Neutrophil (primary cell): ENCODE results near the gene ZNF467.

Experiments
- H3K27ac ChIP-seq: fragments of 200-600 bp; sonication (generic); 2 replicates; pipeline ENCODE4 v1.5.1; 2016; ENCODE audit warnings: mild to moderate bottlenecking, moderate library complexity
- H3K27me3 ChIP-seq: fragments of 200-600 bp; sonication (generic); 2 replicates; pipeline ENCODE4 v1.6.0; 2016; ENCODE audit warnings: mild to moderate bottlenecking
- H3K36me3 ChIP-seq: fragments of 200-600 bp; sonication (generic); 2 replicates; pipeline ENCODE4 v1.5.1; 2017
- H3K4me1 ChIP-seq, 2 experiments: fragments of 200-600 bp in 1 of 2; sonication (generic) in 1 of 2; 1 replicate in 1 of 2; 2 replicates in 1 of 2; pipeline versions ENCODE4 v1.5.1 to v1.6.1; 2013 to 2016; ENCODE audit warnings: low read depth in 1 of 2, low read length in 1 of 2, mild to moderate bottlenecking in 1 of 2, moderate library complexity in 1 of 2; ENCODE audit not compliant: control insufficient read depth in 1 of 2, insufficient read depth in 1 of 2
- H3K4me3 ChIP-seq, 2 experiments: fragments of 200-600 bp in 1 of 2; sonication (generic) in 1 of 2; 1 replicate in 1 of 2; 2 replicates in 1 of 2; pipeline ENCODE4 v1.5.1; 2013 to 2016; ENCODE audit warnings: low read depth in 1 of 2, low read length in 1 of 2, mild to moderate bottlenecking in 1 of 2, moderate library complexity in 1 of 2
- H3K9me3 ChIP-seq: fragments of 200-600 bp; sonication (generic); 2 replicates; pipeline ENCODE4 v1.5.1; 2016
- TF ChIP-seq, protein P1 (sequence below): fragments of 200-600 bp; sonication (generic); IDR thresholded peaks from 2 replicates; pipeline ENCODE4 v1.5.1; 2016; ENCODE audit warnings: antibody characterized with exemption

The ZNF467 gene

DNA sequence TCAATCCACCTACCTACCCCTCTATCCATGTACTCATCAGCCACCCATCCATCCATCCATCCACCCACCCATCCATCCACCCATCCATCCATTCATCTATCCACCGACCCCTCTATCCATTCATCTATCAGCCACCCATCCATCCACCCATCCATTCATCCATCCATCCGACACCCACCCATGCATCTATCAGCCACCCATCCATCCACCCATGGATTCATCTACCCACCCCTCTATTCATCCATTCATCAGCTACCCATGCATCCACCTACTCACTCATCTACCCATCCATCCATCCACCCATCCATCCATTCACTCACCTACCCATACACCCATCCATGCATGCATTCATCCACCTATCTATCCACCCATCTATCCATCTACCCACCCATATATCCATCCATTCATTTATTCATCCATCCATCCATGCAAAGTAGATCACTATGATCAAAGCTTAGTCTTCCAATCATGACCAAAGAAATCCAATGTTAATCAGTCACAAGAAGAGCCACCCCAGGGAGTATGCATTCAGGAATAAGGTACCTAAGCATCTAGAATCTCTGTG is 27.7 kb upstream of the ZNF467 start:
- no peaks in the 10 kb centered on the region for H3K36me3 ChIP-seq
- H3K27me3 ChIP-seq = no peaks in the 10 kb centered on the region
- no peak overlapping the region for H3K27ac ChIP-seq
- no peaks in the 10 kb centered on the region for H3K4me1 ChIP-seq
- TF ChIP-seq, protein P1, sequence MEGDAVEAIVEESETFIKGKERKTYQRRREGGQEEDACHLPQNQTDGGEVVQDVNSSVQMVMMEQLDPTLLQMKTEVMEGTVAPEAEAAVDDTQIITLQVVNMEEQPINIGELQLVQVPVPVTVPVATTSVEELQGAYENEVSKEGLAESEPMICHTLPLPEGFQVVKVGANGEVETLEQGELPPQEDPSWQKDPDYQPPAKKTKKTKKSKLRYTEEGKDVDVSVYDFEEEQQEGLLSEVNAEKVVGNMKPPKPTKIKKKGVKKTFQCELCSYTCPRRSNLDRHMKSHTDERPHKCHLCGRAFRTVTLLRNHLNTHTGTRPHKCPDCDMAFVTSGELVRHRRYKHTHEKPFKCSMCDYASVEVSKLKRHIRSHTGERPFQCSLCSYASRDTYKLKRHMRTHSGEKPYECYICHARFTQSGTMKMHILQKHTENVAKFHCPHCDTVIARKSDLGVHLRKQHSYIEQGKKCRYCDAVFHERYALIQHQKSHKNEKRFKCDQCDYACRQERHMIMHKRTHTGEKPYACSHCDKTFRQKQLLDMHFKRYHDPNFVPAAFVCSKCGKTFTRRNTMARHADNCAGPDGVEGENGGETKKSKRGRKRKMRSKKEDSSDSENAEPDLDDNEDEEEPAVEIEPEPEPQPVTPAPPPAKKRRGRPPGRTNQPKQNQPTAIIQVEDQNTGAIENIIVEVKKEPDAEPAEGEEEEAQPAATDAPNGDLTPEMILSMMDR = no peak
- H3K4me3 ChIP-seq = no peak overlapping the region
- H3K9me3 ChIP-seq = no peaks in the 10 kb centered on the region

DNA sequence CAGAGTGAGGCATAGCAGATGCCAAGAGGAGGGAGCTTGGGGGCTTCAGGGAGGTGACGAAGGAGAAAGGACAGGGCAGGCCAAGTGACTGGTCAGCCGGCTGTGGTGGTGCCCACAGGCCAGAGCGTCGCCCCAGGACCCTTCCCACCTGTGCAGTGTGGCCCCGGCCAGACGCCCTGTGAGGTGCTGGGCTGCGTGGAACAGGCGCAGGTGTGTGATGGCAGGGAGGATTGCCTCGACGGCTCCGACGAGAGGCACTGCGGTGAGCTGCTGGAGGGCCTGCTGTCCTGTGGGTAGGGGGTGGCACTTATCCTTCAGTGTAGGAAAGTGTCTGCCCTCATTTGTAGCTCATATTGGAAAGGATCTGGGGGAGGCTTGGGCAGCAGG is 26.8 kb upstream of the ZNF467 start:
- H3K27me3 ChIP-seq = no peaks in the 10 kb centered on the region
- no peaks in the 10 kb centered on the region for H3K9me3 ChIP-seq
- no peaks in the 10 kb centered on the region for H3K36me3 ChIP-seq
- TF ChIP-seq, protein P1 = no peak
- H3K4me1 ChIP-seq = no peaks in the 10 kb centered on the region
- H3K4me3 ChIP-seq = no peak overlapping the region
- no peak overlapping the region for H3K27ac ChIP-seq

DNA sequence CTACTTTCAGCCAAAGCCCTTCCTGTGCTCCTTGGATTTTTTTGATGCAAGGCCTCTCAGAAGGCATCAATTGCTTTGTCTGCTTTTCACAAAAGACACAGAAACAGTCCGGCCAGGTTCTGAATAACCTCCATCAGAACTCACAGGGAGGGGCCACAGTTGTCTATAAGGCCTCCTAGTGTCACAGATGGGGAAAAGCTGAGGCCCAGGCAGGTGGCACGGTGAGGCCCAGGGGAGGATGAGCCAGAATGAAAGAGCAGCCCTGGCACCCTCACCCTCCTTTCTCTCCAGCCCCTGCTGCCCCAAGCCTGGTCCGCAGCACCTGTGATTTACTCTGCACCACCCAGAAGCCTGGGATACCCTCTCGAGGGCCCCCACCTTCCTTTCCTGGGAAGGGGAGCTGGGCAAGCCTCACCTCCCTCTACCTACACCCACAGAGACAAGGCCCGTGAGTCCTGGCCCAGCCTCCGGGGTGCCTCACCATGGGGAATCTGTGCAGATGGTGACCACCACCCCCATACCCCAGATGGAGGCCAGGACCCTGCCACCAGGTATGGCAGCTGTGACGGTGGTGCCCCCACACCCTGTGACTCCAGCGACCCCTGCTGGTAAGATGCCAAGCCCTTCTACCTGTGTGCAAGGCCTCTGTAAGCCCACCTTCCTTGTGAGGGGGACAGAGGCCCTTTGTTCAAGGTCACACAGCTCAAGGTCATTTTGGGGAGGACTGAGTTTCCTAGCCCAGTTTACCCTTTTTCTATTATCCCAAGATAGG is 26.2 kb upstream of the ZNF467 start:
- no peaks in the 10 kb centered on the region for H3K9me3 ChIP-seq
- H3K27ac ChIP-seq = no peak overlapping the region
- H3K4me1 ChIP-seq = no peaks in the 10 kb centered on the region
- TF ChIP-seq, protein P1 = peak; percentile 53
- no peak overlapping the region for H3K4me3 ChIP-seq
- no peaks in the 10 kb centered on the region for H3K27me3 ChIP-seq
- no peaks in the 10 kb centered on the region for H3K36me3 ChIP-seq

DNA sequence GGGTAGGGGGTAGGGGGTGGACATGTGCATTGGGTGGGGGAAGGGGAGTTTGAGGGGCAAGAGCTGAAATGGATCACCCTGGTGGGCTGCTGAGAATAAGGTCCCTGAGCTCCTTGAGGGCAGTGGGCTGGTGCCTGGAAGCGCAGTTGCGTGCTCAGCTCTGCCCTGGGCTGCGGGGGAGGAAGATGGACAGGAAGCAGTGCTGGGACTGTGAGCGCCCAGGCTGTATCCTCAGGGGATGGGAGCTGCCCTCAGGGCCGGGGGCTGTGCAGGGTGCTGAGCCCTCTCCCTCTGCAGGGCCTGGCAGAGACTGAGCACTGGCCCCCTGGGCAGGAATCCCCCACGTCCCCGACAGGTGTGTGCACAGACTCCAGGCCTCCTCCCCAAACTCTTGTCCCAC is 24.4 kb upstream of the ZNF467 start:
- peaks cover 13% of the 10 kb centered on the region for H3K27me3 ChIP-seq
- TF ChIP-seq, protein P1 = no peak
- H3K36me3 ChIP-seq = no peaks in the 10 kb centered on the region
- H3K4me1 ChIP-seq = no peaks in the 10 kb centered on the region
- H3K27ac ChIP-seq = no peak overlapping the region
- H3K9me3 ChIP-seq = no peaks in the 10 kb centered on the region
- H3K4me3 ChIP-seq = no peak overlapping the region

DNA sequence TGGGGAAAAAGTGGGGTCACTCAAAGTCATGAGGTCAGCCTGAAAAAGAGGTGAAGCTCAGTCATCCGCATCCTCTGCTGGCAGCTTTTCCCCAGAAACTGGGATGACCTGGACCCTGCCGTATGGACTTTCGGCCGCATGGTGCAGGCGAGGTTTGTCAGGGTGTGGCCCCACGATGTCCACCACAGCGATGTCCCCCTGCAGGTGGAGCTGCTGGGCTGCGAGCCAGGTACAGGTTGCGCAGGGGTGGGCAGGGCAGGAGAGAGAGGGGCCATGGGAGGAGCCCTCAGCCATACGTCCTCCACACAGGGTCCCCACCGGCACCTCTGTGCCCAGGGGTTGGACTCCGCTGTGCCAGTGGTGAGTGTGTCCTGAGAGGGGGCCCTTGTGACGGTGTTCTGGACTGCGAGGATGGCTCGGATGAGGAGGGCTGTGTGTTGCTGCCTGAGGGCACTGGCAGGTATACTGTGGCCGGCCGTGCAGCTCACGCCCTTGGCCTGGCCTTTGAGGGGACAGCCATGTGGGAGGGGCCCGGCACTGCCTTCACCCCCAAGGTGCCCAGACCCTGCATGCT is 23.0 kb upstream of the ZNF467 start:
- TF ChIP-seq, protein P1 = no peak
- no peaks in the 10 kb centered on the region for H3K4me1 ChIP-seq
- H3K27ac ChIP-seq = no peak overlapping the region
- H3K27me3 ChIP-seq = peaks cover 20% of the 10 kb centered on the region
- H3K9me3 ChIP-seq = no peaks in the 10 kb centered on the region
- H3K36me3 ChIP-seq = no peaks in the 10 kb centered on the region
- no peak overlapping the region for H3K4me3 ChIP-seq
